Left ventricle myocardium inferior (tissue), 1 donor: ENCODE measurements around the gene AASDHPPT. TPM values are rescaled to one million over a fixed set of nuclear protein-coding genes. Genes with fewer than 3 reads are reported as not detected.

Experiments
- DNase-seq: peaks from one replicate; pipeline ENCODE4 v3.0.0-alpha.2; 2020
- H3K27ac ChIP-seq: fragments of 200-600 bp; replicated peaks from 2 replicates; pipeline ENCODE4 v1.8.0; 2021
- H3K27me3 ChIP-seq: fragments of 200-600 bp; 2 replicates; pipeline ENCODE4 v1.8.0; 2021; ENCODE audit warnings: low read depth
- H3K36me3 ChIP-seq: fragments of 200-600 bp; 2 replicates; pipeline ENCODE4 v1.8.0; 2021
- H3K4me1 ChIP-seq: fragments of 200-600 bp; 2 replicates; pipeline ENCODE4 v1.8.0; 2021
- H3K4me3 ChIP-seq: fragments of 200-600 bp; 2 replicates; pipeline ENCODE4 v1.8.0; 2021; ENCODE audit warnings: mild to moderate bottlenecking, moderate library complexity
- H3K9me3 ChIP-seq: fragments of 200-600 bp; replicated peaks from 2 replicates; pipeline ENCODE4 v1.8.0; 2021
- CTCF ChIP-seq: fragments of 200-600 bp; IDR thresholded peaks from 2 replicates; pipeline ENCODE4 v1.8.0; 2021; ENCODE audit warnings: antibody characterized with exemption, mild to moderate bottlenecking, borderline replicate concordance
- intact Hi-C: fragments of 100-400 bp; cut with micrococcal nuclease; formaldehyde crosslinking; loops from one replicate; pipeline ENCODE4 v1.11.0; 2022
- long read RNA-seq: library from polyadenylated mRNA; unstranded; transcript quantifications from one replicate; pipeline ENCODE4 v2.0.0, GENCODE V29; 2021
- total RNA-seq: library from RNA; stranded (reverse); fragmentation: NEBNext Ultra II Directional; extraction: Animal tissue kit (Norgen Biotek cat#: 25700); gene quantifications from one replicate; pipeline ENCODE4 v1.2.1, GENCODE V29; 2021
- donor health status: DM: no; HTN: yes; CAD: no; lungs with severe emphysema.

AASDHPPT gene
- total RNA-seq, result 31.1 TPM
- long read RNA-seq, transcript AASDHPPT-201 (6 exons, 2,955 nt), result major isoform, 121 of 122 reads
- long read RNA-seq, partial matches to known transcripts, result 1 of 122 reads
- long read RNA-seq, other reads (novel, unspliced or antisense), result 0 of 122 reads

- intact Hi-C loops, result no loop called here
- H3K27ac ChIP-seq, result peak within 1 kb of the TSS; percentile 94
- H3K36me3 ChIP-seq, result peaks cover 33% of the 10 kb centered on the region
- H3K9me3 ChIP-seq, result no peaks in the 10 kb centered on the region
- peak; percentile 17 for TF ChIP-seq CTCF
- H3K4me1 ChIP-seq, result peaks cover 75% of the 10 kb centered on the region
- no peaks in the 10 kb centered on the region for H3K27me3 ChIP-seq
- DNase-seq, result no peak
- H3K4me3 ChIP-seq, result peak within 1 kb of the TSS; percentile 84
Observed at GRCh38 chr11:106077609-106078455, at the start of gene AASDHPPT. AASDHPPT (plus strand) TSS chr11:106077662; CDS start chr11:106077711, 49 bp downstream.

GRCh38 chr11:106030609-106031008 is 46.9 kb upstream of the AASDHPPT start:
- H3K4me3 ChIP-seq, result no peak overlapping the region
- H3K4me1 ChIP-seq, result no peaks in the 10 kb centered on the region
- TF ChIP-seq CTCF, result no peak
- H3K27me3 ChIP-seq, result no peaks in the 10 kb centered on the region
- H3K27ac ChIP-seq, result no peak overlapping the region
- H3K9me3 ChIP-seq, result no peaks in the 10 kb centered on the region
- intact Hi-C loops, result no loop called here
- no peaks in the 10 kb centered on the region for H3K36me3 ChIP-seq
- no peak for DNase-seq

GRCh38 chr11:106031202-106031810 is 46.2 kb upstream of the AASDHPPT start:
- intact Hi-C loops, result no loop called here
- no peak for TF ChIP-seq CTCF
- Histone ChIP-seq H3K4me1 (no peaks in the 10 kb centered on the region), H3K36me3 (no peaks in the 10 kb centered on the region), H3K27ac (no peak overlapping the region), H3K4me3 (no peak overlapping the region), H3K27me3 (no peaks in the 10 kb centered on the region), H3K9me3 (no peaks in the 10 kb centered on the region)
- no peak for DNase-seq

- Histone ChIP-seq H3K27me3 (no peaks in the 10 kb centered on the region), H3K4me1 (no peaks in the 10 kb centered on the region), H3K36me3 (no peaks in the 10 kb centered on the region), H3K27ac (no peak overlapping the region), H3K9me3 (no peaks in the 10 kb centered on the region), H3K4me3 (no peak overlapping the region)
- no peak for TF ChIP-seq CTCF
- no peak for DNase-seq
- intact Hi-C loops, result no loop called here
Observed at GRCh38 chr11:106031936-106032335, 45.5 kb upstream of the AASDHPPT start.

- Histone ChIP-seq H3K9me3 (no peaks in the 10 kb centered on the region), H3K4me1 (no peaks in the 10 kb centered on the region), H3K4me3 (no peak overlapping the region), H3K27ac (no peak overlapping the region), H3K36me3 (no peaks in the 10 kb centered on the region), H3K27me3 (no peaks in the 10 kb centered on the region)
- TF ChIP-seq CTCF, result no peak
- DNase-seq, result no peak
- intact Hi-C loops, result no loop called here
Observed at GRCh38 chr11:106032861-106033260, 44.6 kb upstream of the AASDHPPT start.
